Gastrocnemius medialis (tissue), 4 donors: ENCODE data around the gene CD163L1.

ENCODE experiments used
- POLR2A ChIP-seq, 2 donors: fragments of 450-650 bp; IDR thresholded peaks; one replicate each; pipeline ENCODE4 v1.6.1; 2017; ENCODE audit warnings: antibody characterized with exemption in 2 of 2, mild to moderate bottlenecking in 2 of 2, moderate library complexity in 2 of 2
- TF ChIP-seq, protein P1 (sequence below), 5 experiments: fragments of 450-650 bp in 3 of 5; fragments of 200-600 bp in 2 of 5; sonication (generic) in 2 of 5; IDR thresholded peaks in 4 of 5; conservative IDR thresholded peaks in 1 of 5; 1 replicate in 4 of 5; 2 replicates in 1 of 5; pipeline ENCODE4 v1.5.1; 2016 to 2019; ENCODE audit warnings: antibody characterized with exemption in 5 of 5, mild to moderate bottlenecking in 3 of 5, moderate library complexity in 3 of 5

DNA sequence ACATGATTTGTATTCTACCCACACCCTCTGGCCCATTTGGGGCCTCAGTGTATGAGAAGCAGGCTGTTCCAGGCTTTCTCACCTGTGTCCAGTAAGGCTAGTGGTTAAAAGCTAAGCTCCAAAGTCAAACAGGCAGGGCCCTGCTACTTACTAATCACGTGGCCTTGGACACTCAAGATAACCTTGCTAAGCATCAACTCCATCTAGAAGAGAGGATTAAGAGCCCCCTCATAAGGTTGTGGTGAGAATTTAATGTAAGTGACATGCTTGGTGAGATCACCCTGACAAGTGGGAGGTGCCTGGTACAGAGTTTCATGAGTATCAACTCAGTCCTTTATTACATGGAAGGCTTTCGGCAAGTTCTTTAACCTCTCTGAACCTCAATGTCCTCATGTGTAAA, 122.3 kb downstream of the CD163L1 start:
- TF ChIP-seq POLR2A (IDR thresholded peaks at IDR 0.05) = no peak
- TF ChIP-seq, protein P1, sequence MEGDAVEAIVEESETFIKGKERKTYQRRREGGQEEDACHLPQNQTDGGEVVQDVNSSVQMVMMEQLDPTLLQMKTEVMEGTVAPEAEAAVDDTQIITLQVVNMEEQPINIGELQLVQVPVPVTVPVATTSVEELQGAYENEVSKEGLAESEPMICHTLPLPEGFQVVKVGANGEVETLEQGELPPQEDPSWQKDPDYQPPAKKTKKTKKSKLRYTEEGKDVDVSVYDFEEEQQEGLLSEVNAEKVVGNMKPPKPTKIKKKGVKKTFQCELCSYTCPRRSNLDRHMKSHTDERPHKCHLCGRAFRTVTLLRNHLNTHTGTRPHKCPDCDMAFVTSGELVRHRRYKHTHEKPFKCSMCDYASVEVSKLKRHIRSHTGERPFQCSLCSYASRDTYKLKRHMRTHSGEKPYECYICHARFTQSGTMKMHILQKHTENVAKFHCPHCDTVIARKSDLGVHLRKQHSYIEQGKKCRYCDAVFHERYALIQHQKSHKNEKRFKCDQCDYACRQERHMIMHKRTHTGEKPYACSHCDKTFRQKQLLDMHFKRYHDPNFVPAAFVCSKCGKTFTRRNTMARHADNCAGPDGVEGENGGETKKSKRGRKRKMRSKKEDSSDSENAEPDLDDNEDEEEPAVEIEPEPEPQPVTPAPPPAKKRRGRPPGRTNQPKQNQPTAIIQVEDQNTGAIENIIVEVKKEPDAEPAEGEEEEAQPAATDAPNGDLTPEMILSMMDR (IDR thresholded peaks at IDR 0.05 in 4 of 5, conservative IDR thresholded peaks at IDR 0.05 in 1 of 5) = no peak
